HFF-Myc (cell line): ENCODE measurements around the gene MTHFD2.

ENCODE experiments used
- DNase-seq: peaks from one replicate; pipeline ENCODE4 v3.0.0-alpha.2; 2011; ENCODE audit warnings: low read depth; ENCODE audit errors: extremely low read depth
- H3K4me3 ChIP-seq: replicated peaks from 2 replicates; pipeline ENCODE4 v1.5.1; 2011; ENCODE audit warnings: low read depth, mild to moderate bottlenecking, control low read depth, low read length
- TF ChIP-seq, protein P1 (sequence below): IDR thresholded peaks from 2 replicates; pipeline ENCODE4 v1.5.1; 2012; ENCODE audit warnings: mild to moderate bottlenecking, low read depth, low read length, control low read depth; ENCODE audit errors: missing control alignments

Gene MTHFD2

DNA sequence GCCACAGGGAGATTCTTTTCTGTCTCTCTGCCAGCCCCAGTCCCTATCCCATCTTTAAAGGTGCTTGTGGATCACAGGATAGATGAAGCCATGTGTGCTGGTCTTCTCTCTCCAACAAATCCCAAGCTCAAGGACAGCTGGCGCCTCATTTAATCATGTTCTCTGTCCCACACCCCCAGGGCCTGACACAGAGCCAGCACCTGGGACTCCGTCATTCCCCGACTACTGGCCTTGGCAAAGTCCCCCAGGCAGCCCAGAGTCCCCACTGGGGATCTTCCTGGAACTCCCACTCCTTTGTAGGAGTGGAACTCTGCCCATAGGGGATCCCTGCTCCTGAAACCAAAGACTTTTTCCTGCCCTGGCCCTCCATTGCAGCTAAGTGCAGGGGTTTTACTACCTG is 60.8 kb downstream of the MTHFD2 start:
- TF ChIP-seq, protein P1, sequence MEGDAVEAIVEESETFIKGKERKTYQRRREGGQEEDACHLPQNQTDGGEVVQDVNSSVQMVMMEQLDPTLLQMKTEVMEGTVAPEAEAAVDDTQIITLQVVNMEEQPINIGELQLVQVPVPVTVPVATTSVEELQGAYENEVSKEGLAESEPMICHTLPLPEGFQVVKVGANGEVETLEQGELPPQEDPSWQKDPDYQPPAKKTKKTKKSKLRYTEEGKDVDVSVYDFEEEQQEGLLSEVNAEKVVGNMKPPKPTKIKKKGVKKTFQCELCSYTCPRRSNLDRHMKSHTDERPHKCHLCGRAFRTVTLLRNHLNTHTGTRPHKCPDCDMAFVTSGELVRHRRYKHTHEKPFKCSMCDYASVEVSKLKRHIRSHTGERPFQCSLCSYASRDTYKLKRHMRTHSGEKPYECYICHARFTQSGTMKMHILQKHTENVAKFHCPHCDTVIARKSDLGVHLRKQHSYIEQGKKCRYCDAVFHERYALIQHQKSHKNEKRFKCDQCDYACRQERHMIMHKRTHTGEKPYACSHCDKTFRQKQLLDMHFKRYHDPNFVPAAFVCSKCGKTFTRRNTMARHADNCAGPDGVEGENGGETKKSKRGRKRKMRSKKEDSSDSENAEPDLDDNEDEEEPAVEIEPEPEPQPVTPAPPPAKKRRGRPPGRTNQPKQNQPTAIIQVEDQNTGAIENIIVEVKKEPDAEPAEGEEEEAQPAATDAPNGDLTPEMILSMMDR, result no peak
- no peak for DNase-seq
- H3K4me3 ChIP-seq, result no peak overlapping the region

GRCh38 chr2:74259733-74260132 is 61.3 kb downstream of the MTHFD2 start:
- DNase-seq, result no peak
- no peak overlapping the region for H3K4me3 ChIP-seq
- TF ChIP-seq, protein P1, result no peak

GRCh38 chr2:74260495-74260894 is 62.1 kb downstream of the MTHFD2 start:
- no peak for DNase-seq
- H3K4me3 ChIP-seq, result no peak overlapping the region
- TF ChIP-seq, protein P1, result no peak

DNA sequence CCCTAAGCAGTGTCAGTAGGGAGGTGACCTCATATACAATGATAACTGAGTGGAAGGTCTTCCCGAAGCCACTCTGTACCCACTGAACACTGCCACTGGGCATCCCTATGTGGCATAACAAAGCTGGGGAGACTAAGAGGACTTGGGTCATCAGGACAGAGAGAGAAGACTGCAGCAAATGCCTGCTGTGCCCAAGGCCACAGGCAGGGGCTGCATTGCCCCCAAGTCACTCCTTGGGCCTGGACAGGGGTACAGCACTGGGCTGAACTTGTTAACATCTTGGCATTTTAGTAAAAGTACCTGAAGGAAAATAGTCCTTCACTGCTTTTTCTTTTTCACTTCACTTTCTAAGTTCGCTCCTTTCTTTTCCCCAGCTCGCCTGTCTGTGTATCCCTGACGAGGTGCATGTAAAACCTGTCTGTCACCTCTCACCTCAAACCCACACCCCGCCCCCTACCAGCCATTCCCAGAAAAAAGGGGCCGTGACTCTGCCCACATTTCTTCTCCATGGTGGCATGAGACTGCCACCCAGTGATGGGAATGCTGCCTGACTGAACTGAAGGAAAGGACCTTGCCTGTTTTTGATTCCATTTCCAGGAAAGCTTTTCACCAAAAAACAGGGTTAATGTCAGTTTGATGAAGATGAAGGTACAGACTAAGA is 62.9 kb downstream of the MTHFD2 start:
- TF ChIP-seq, protein P1, result peak; percentile 56
- no peak for DNase-seq
- H3K4me3 ChIP-seq, result no peak overlapping the region

DNA sequence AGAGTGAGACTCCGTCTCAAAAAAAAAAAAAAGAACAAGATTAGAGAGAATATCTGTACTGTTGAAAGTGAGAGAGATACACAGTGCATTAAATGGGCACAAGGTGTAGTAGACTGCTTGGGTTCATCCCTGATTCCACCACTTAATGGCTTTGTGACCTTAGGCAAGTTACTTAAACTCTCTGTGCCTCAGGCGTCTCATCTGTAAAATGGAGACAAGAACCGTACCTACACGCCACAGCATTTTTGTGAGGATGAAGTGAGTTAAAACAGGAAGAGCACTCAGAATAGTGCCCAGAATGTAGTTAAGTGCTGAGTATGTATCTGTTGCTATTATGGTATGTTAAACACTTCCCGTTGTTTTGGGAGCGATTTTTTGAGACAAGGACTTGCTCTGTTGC is 64.3 kb downstream of the MTHFD2 start:
- no peak overlapping the region for H3K4me3 ChIP-seq
- TF ChIP-seq, protein P1, result no peak
- no peak for DNase-seq

DNA sequence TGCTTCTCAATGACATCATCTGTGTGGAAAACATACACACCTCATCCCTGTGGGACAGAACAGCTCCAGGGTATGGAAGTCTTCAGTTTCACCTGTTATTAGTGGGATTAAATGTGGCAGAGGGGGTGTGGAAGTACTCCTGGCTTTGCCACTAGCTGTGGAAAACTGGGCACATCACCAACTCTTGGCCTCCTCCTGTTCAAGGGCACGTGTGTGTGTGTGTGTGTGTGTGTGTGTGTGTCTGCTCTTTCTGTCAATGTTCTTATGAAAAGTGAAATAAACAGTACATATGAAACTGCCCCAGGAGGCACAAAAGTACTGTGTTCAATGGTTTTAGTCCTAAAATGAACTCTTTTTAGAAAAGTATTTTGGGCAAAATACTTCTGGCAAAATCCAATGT is 65.9 kb downstream of the MTHFD2 start:
- DNase-seq, result no peak
- TF ChIP-seq, protein P1, result no peak
- no peak overlapping the region for H3K4me3 ChIP-seq

GRCh38 chr2:74267068-74267467 is 68.7 kb downstream of the MTHFD2 start:
- TF ChIP-seq, protein P1, result no peak
- no peak overlapping the region for H3K4me3 ChIP-seq
- DNase-seq, result no peak
